NCI-H460 (cell line): Measurements from ENCODE around the gene ZNF274. TPM values are rescaled to one million over a fixed set of nuclear protein-coding genes. Genes with fewer than 3 reads are reported as not detected.

ENCODE experiments used
- total RNA-seq: library from RNA; depleted of rRNA; stranded (reverse); fragments of >200 nt; shearing (Covaris generic); gene quantifications from 2 replicates; pipeline ENCODE4 v1.2.3, GENCODE V29; 2014; rRNA removed

ZNF274 gene
- total RNA-seq, 1 experiment from 2014 or later, result 26.2 TPM

Other genes starting within 250 kb of the ZNF274 start
- not detected in 2 replicates for gene ZNF418, start 247.7 kb upstream of the ZNF274 start, total RNA-seq
- not detected in 2 replicates for gene ZNF256, start 235.4 kb upstream of the ZNF274 start, total RNA-seq
- gene C19orf18, start 208.5 kb upstream of the ZNF274 start, total RNA-seq, result not detected in 2 replicates
- 2.9 TPM in 2 replicates for gene ZNF606, start 180.2 kb upstream of the ZNF274 start, total RNA-seq
- not detected in 2 replicates for gene ZSCAN1, start 149.0 kb upstream of the ZNF274 start, total RNA-seq
- gene ZNF135, start 123.8 kb upstream of the ZNF274 start, total RNA-seq, result 0.52 and 0.87 TPM in 2 replicates
- gene ZSCAN18, start 84.8 kb upstream of the ZNF274 start, total RNA-seq, result 20.1 and 20.7 TPM in 2 replicates
- gene ZNF329, start 32.3 kb upstream of the ZNF274 start, total RNA-seq, result 10.9 and 11.3 TPM in 2 replicates
- 40.4 and 43.4 TPM in 2 replicates for gene ZNF544, start 45.9 kb downstream of the ZNF274 start, total RNA-seq
- gene ZNF8, start 95.9 kb downstream of the ZNF274 start, total RNA-seq, result 5.3 and 6.7 TPM in 2 replicates
- gene ERVK3-1, start 122.3 kb downstream of the ZNF274 start, total RNA-seq, result 42.4 and 43.2 TPM in 2 replicates
- 2.4 and 2.5 TPM in 2 replicates for gene ZSCAN22, start 143.9 kb downstream of the ZNF274 start, total RNA-seq
- 4.1 and 9.1 TPM in 2 replicates for gene A1BG, start 170.4 kb downstream of the ZNF274 start, total RNA-seq
- gene ZNF497, start 179.7 kb downstream of the ZNF274 start, total RNA-seq, result 2.1 TPM in 2 replicates
- 0.30 and 0.78 TPM in 2 replicates for gene ZNF837, start 198.0 kb downstream of the ZNF274 start, total RNA-seq
- gene RPS5, start 204.2 kb downstream of the ZNF274 start, total RNA-seq, result 1,933 and 2,287 TPM in 2 replicates
- gene RNF225, start 212.6 kb downstream of the ZNF274 start, total RNA-seq, result 0.26 TPM in 1 of 2 replicates, not detected in the other
- 14.7 and 15.7 TPM in 2 replicates for gene ZNF584, start 225.6 kb downstream of the ZNF274 start, total RNA-seq